DMS114 treated with DMSO at 0.1 percent for 48 hours (cell line): ENCODE data around the gene KCNQ5.

ENCODE experiments used
- DNase-seq: peaks from one replicate; lab custom pipeline; 2025; ENCODE audit not compliant: unreplicated experiment; lab: John Stamatoyannopoulos, UW

KCNQ5 gene

GRCh38 chr6:72984981-72985665 lies 363.3 kb downstream of the KCNQ5 start:
- no peak for DNase-seq

GRCh38 chr6:72987301-72987700 lies 365.4 kb downstream of the KCNQ5 start:
- no peak for DNase-seq

- DNase-seq = no peak
Measured at GRCh38 chr6:72999995-73000394, 378.1 kb downstream of the KCNQ5 start.

- no peak for DNase-seq
Measured at GRCh38 chr6:73000460-73000859, 378.6 kb downstream of the KCNQ5 start.

- no peak for DNase-seq
Measured at GRCh38 chr6:73002588-73002987, 380.7 kb downstream of the KCNQ5 start.

- no peak for DNase-seq
Measured at GRCh38 chr6:73003302-73003701, 381.4 kb downstream of the KCNQ5 start.

GRCh38 chr6:73004231-73004630 lies 382.4 kb downstream of the KCNQ5 start:
- no peak for DNase-seq

GRCh38 chr6:73004861-73005260 lies 383.0 kb downstream of the KCNQ5 start:
- DNase-seq = no peak

GRCh38 chr6:73006146-73006545 lies 384.3 kb downstream of the KCNQ5 start:
- DNase-seq = no peak

GRCh38 chr6:73011945-73012344 lies 390.1 kb downstream of the KCNQ5 start:
- DNase-seq = no peak

- DNase-seq = no peak
Measured at GRCh38 chr6:73017476-73017875, 395.6 kb downstream of the KCNQ5 start.

- DNase-seq = no peak
Measured at GRCh38 chr6:73024598-73024997, 402.7 kb downstream of the KCNQ5 start.

- DNase-seq = no peak
Measured at GRCh38 chr6:73027691-73028090, 405.8 kb downstream of the KCNQ5 start.

GRCh38 chr6:73028124-73028766 lies 406.4 kb downstream of the KCNQ5 start:
- no peak for DNase-seq

GRCh38 chr6:73028893-73029450 lies 407.1 kb downstream of the KCNQ5 start:
- no peak for DNase-seq

GRCh38 chr6:73030257-73030656 lies 408.4 kb downstream of the KCNQ5 start:
- no peak for DNase-seq

GRCh38 chr6:73030791-73031782 lies 409.2 kb downstream of the KCNQ5 start:
- no peak for DNase-seq

GRCh38 chr6:73032586-73032985 lies 410.7 kb downstream of the KCNQ5 start:
- no peak for DNase-seq

GRCh38 chr6:73036689-73037088 lies 414.8 kb downstream of the KCNQ5 start:
- no peak for DNase-seq

GRCh38 chr6:73041051-73041450 lies 419.2 kb downstream of the KCNQ5 start:
- DNase-seq = no peak

GRCh38 chr6:73042892-73043291 lies 421.0 kb downstream of the KCNQ5 start:
- DNase-seq = no peak
